OCI-M2 (cell line): Measurements from ENCODE around the gene HHIPL1.

Experiments used
- DNase-seq: peaks from one replicate; lab custom pipeline; 2025; ENCODE audit not compliant: unreplicated experiment; lab: John Stamatoyannopoulos, UW

HHIPL1 gene

DNA sequence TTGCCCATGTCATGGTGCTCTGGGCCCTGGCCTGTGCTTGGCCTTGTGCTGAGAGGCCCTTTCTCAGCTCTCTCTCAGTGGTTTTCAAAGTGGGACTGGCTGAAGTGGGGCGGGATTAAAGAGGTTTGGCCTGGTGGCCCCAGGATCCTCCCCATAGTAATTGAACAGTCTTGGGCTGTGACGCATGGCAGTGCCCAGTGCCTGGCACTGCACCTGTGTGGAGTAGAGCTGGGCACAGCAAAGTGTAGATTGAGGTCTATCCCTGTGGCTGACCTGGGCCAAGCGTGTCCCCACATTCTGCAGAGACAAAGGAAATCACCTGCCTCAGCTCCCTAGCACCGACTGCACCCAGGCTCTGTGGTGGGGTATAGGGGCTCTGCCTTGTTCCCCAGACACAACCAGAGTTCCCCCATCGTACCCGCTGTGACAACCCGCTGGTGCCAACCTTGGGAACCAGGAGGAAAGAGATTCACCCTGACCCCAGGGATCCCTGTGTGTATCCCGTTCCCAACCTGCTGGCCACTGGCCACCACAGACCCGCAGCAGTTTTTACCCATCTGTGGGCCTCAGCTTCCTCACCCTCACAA, 29.2 kb downstream of the HHIPL1 start:
- DNase-seq: no peak

- no peak for DNase-seq
Observed at GRCh38 chr14:99674776-99675381, 29.9 kb downstream of the HHIPL1 start.

- DNase-seq: no peak
Observed at GRCh38 chr14:99675382-99675835, 30.5 kb downstream of the HHIPL1 start.

- no peak for DNase-seq
Observed at GRCh38 chr14:99675951-99676350, 31.0 kb downstream of the HHIPL1 start.

DNA sequence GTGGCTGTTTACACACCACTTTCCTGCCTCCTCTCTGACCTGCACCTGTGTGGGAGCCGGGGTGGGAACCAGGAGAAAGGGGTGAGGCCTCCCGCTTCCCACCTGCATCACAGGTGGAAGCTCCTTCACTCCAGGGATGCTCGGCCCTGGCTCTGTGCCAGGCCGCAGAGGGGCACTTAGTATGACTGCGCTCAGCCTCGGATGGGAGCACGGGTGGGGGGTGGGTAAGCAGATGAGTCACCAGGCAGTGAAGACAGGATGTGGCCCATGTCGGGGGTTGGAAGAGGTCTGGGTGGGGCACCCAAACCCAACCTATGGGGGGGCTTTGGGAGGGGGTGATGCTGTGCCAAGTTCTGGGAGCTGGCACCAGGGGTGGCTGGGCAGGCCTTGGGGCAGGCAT, 31.7 kb downstream of the HHIPL1 start:
- no peak for DNase-seq

DNA sequence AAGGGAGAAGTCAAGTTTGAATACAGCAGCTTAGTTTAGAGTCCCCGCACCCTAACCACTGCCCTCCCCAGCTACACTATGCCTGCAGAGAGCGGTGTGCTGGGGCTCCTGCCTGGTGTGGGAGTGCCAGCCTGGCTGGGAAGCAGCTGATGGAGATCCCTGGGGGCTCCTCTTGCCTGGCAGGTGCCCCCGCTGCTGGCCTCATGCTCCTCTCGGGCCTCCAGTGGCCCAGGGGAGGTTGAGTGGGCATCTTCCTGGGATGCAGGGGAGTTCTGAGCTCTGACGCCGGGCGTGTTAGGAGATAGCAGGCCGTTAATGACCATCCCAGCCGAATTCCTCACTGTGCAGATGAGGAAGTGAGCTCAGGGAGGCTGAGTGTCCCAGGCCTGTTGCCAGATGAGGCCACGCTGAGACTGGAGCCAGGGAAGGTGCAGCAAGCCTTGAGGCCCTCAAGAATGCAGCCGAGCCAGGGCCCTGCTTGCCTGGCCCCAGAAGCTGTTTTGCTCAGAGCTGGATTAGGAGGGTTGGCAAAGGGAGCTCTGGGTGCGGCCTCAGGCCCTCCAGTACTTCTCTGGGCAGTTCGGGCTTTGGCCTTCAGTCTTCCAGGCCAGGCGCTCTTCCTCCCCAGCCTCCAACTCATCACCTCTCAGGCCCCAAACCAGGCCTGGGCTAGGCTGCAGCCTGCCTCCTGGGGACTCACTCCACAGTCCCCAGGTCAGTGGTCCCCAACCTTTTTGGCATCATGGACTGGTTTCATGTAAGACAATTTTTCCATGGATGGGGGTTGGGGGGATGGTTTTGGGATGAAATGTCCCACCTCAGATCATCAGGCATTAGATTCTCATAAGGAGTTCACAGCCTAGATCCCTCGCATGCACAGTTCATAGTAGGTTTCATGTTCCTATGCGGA, 32.6 kb downstream of the HHIPL1 start:
- DNase-seq: no peak

- DNase-seq: no peak
Observed at GRCh38 chr14:99678198-99678597, 33.3 kb downstream of the HHIPL1 start.

DNA sequence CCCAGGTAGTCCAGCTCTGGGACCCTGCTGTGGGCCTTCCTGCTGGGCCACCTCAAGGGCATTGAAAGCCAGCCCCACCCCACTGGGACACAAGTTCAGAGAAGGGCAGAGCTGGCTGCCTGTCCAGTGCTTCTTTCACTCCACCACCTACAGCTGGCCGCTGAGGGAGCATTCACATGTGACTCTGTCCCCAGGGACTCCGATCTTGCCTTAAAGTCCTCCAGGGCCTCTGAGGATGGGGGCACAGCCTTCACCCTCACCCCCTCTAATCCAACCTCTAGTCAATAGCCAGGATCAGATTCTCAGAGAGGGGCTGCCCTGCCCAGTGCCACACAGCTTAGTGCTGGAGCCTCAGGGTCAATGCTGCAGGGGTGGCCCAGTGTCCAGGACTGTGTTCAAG, 34.2 kb downstream of the HHIPL1 start:
- no peak for DNase-seq

GRCh38 chr14:99679543-99679942, 34.6 kb downstream of the HHIPL1 start:
- DNase-seq: no peak

- DNase-seq: no peak
Observed at GRCh38 chr14:99679996-99680395, 35.1 kb downstream of the HHIPL1 start.

DNA sequence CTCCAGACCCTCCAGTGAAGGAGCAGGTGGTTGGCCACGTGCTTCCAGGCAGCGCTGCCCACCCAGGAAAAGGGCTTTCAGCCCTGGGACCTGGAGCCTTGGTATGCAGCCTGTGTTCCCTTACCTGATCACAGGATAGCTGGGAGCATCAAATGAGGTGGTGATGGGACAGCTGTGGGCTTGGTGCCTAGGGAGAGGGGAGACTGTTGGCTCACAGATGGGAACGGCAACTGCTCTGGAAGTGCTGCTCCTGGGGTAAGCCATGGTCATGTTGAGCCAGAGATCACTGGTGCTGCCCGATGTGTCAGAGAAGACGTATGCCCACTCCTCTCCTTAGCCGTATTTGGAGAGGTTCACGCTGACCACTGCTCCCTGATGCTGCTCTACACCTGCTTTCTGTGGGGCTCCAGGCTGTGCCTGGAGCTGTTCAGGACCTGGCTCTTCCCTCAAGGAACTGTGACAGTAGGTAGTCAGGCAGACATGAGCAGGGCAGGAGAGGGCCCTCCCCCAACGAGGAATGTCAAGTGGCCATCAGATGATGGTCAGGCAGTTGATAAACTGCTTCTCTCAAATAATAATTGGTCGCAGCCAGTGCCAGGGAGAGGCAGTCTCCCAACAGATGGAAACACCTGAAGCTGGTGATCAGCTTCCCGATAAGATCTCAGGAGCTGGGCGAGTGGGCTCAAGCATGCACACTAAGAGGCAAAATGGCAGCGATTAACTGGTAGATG, 36.3 kb downstream of the HHIPL1 start:
- no peak for DNase-seq

DNA sequence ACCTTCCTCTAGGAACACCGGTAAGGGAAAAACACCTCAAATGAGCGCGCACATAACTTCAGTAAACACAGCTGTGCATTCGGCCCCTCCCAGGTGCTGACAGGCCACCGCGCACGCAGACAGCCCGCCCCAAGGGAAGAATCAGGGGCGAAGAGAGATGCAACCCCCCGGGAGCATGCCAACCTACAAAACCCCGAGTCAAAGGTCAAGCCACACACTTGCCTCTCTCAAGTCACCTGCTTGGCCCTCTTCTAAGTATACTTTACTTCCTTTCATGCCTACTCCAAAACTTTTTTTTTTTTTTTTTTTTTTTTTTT, 36.9 kb downstream of the HHIPL1 start:
- no peak for DNase-seq

GRCh38 chr14:99682809-99683618, 38.1 kb downstream of the HHIPL1 start:
- peak; percentile 8 for DNase-seq

- peak; percentile 91 for DNase-seq
Observed at GRCh38 chr14:99683619-99684409, 38.9 kb downstream of the HHIPL1 start, which contains the start of gene CYP46A1. TSS of gene CYP46A1 (plus strand) at chr14:99684298. CDS start at chr14:99684418, 120 bp downstream.

DNA sequence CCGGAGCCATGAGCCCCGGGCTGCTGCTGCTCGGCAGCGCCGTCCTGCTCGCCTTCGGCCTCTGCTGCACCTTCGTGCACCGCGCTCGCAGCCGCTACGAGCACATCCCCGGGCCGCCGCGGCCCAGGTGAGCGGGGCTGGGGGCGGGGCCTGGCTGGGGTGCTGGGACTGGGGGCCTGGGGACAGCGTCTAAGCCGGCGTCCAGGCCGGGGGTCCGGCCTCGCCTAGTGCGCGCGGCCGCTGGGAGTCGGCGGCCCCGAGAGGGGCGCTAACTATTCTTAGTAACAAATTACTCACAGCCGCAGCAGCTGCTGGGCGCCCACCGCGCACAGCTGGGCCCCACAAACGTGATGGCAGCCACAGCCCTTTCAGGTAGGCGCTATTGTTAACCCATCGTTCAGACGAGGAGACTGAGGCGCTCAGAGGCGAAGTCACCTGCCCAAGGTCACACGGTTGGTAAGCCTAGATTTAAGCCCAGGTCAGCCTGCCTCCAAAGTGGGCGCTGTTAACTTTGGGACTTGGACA, 39.5 kb downstream of the HHIPL1 start:
- DNase-seq: no peak

- no peak for DNase-seq
Observed at GRCh38 chr14:99685151-99685591, 40.2 kb downstream of the HHIPL1 start.

DNA sequence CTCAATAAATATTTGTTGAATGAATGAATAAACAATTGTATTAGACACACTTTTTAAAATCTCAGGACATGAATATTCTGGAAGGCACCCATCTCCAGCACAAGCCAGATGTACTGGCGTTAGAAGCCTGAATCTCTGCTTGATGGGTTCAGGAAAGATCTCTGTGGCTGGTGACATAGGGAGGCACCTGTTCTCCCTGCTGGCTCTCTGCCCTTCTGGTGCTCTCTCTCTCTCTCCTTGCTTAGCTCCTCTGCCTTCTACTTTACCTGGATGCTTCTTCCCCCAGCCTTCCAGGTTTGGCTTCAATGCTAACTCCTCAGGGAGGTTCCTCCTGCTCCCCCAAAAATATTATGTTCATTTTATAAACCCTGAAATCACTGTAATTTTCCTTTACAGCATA, 40.7 kb downstream of the HHIPL1 start:
- no peak for DNase-seq

DNA sequence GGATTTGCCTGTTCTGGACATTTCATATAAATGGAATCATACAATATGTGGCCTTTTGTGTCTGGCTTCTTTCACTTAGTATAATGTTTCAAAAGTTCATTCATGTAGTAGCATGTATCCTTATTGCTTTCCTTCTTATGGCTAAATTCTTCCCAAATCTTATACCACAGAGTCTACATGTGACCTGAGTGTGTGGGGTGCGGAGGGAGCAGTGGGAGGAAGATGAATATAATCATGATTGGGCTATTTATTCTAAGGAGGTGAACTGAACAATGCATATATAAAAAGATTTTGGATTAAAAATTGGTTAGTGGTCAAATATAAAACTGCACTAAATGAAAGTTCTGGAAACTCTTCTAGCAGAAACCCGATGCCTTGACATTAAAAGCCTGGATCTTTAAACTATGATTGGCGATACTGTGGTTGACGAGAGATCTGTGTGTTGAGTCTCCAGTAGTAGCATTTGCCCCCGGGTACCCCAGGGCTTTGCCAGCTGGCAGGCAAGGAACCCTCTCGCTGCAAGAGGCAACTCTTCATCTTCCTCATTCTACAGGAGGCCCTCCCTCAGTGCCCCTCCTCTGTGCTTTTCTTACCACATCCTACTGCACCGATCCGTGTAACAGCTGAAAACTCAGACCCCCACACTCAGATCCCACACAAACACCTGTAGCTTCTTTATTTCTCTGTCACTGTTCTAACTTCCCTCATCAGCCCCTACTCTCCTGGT, 41.8 kb downstream of the HHIPL1 start:
- no peak for DNase-seq
